Transverse colon (tissue), 4 donors: ENCODE measurements around the gene GALNT13.

Experiments used
- CTCF ChIP-seq, 5 experiments: fragments of 200-600 bp in 3 of 5; fragments of 450-650 bp in 2 of 5; sonication (generic) in 3 of 5; IDR thresholded peaks; 1 replicate in 2 of 5; 2 replicates in 3 of 5; pipeline ENCODE4 v1.5.1; 2016 to 2017; ENCODE audit warnings: antibody characterized with exemption in 5 of 5, inconsistent platforms in 3 of 5, mild to moderate bottlenecking in 2 of 5, moderate library complexity in 1 of 5
- POLR2AphosphoS5 ChIP-seq, 3 donors: sonication (generic); formaldehyde crosslinking; IDR thresholded peaks; one replicate each; pipeline ENCODE4 v1.6.1; 2016; ENCODE audit warnings: antibody characterized with exemption in 3 of 3

- TF ChIP-seq POLR2AphosphoS5 (IDR thresholded peaks at IDR 0.05) (no peak), CTCF (IDR thresholded peaks at IDR 0.05) (no peak)
Measured at GRCh38 chr2:154391051-154391450, 519.3 kb downstream of the GALNT13 start.
